T-helper 22 cell (primary cell): ENCODE data around the gene EYS.

Experiments used
- DNase-seq: peaks from one replicate; pipeline ENCODE4 v3.0.0-alpha.2; 2020; ENCODE audit warnings: low read depth

Gene EYS

GRCh38 chr6:65707126-65707826, at the start of gene EYS:
TSS of gene EYS (minus strand) at chr6:65707226. CDS start at chr6:65495410, 211,816 bp downstream.
- no peak for DNase-seq

DNA sequence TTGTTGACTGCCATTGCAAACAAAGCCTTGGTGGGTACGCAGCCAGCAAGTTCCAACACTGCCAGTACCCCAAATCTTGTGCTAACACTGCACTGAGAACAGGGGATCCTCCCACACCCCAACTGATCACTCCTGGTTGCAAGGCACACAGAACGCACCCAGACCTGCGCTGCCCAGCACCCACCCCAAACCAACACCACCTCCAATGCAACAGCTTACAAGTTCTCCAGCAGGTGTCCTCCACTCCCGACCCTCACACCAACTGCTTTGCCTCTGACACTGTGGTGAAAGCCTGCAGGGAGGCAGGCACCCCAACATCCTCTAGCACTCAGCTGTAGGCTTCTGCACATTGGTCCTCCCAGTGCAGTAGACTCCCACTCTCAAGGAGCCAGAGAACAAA, 39.3 kb upstream of the EYS start:
- DNase-seq, result no peak

DNA sequence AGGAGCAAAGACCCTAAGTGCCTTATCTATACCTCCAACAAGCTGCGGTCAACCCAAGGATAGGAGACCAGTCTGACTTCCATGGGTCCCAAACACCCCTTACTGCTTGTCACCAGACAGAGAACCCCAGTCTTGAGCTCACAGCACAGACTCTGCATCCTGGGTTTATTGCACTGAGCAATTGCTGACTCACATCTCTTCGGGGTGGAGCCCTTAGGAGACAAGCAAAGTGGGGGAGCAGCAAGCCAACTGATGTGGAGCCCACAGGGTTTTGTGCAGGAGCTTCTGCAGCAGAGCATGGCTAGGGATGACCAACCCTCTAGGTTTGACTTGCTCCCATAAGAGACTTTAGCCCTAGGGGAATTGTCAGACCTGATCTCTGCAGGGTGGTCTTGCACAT, 38.6 kb upstream of the EYS start:
- no peak for DNase-seq

DNA sequence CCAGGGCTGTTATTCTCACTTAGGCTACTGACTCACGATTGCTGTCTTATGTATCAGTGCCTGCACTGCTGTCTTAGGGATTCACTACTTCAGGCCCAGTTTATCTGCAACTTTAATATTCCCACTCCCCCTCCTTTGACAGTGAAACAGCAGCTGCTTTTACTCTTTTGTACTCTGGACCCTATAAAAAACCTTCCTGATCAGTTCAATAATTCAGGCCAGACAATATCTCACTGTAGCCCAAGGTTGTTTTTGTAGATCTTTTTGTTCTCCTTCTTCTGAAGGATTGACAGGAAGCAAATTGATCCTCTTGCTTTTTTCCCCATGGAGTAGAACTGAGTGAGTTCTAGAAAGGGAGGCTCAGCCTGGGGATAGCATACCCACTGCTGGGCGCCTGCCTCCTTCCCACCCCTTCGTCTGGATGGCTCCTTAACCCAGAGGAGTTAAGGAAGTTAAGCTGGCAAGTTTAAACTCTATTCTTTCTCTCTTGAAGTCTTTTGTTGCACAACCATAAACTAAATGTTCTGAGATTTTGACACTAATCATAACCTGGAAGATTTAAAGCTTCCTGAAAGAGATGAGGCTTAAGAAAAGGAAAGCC, 22.0 kb upstream of the EYS start:
- DNase-seq, result no peak

DNA sequence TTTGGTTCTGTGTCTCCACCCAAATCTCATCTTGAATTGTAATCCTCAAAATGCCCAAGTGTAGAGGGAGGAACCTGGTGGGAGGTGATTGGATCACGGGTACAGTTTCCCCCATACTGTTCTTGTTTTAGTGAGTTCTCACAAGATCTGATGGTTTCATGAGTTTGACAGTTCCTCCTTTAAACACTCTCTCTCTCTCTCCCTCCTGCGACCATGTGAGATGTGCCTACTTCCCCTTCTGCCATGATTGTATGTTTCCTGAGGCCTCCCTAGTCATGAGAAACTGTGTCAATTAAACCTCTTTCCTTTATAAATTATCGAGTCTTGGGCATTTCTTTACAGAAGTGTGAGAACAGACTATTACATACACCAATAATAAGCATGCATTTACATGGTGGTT, 12.1 kb upstream of the EYS start:
- no peak for DNase-seq

DNA sequence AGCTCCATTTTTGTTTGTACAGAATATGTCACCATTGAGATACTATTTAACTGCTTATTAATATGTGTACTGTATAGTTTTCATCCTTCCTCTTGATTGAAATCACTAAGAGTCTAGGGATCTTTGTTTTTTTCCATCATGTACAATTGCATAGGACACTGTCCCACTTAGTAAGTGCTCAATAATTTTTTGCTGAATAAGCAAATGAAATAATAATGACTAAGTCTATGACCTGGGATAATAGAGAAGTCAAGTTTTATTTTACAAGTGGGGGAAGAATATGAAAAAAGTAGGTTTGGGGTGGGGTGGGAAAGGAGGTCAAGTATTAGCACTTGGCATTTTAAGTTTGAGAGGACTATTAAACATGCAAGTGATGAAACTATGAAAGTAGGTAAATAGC, 4.5 kb upstream of the EYS start:
- no peak for DNase-seq

DNA sequence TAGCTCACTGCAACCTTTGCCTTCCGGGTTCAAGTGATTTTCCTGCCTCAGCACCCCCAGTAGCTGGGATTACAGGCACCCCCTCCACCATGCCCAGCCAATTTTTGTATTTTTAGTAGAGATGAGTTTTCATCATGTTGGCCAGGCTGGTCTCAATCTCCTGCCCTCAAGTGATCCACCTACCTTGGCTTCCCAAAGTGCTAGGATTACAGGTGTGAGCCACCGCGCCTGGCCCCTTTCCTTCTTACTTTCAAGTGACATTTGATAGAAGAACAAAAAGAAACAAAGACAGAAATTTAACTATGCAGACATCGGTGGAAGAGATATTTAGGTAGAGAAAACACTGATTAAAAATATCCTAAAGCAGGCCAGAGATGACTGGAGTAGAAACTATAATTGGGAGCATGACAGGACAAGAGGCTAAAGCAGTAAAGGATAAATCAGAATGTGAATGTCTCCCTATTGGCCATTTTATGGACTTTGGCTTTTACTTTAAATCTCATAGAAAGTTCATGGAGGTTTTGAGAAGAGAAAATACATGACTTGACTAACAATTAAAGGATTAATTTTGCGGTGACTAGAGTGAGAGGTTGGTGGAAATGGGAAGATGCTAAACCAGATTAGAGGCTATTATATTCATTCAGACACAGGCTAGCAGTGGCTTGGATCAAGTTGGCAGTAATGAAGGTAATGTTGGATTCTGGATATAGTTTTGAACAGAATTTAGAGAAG, 2.2 kb upstream of the EYS start:
- no peak for DNase-seq

DNA sequence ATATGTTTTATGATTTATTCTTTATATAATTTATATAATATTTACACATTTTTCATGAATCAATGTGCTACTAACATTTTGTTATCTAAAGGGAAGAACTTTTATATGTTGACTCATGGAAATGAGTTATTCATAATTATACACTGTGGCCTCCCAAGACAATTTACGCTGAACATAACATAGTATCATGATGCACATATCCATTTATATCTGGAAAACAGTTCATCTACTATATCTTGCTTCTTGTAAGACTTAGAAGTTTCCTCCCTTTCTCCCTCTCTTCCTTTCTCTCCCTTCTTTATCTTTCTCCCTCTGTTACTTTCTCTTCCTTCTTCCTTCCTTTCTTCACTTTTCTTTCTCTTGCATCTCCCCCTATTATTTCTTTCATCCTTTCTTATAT, 1.1 kb upstream of the EYS start:
- DNase-seq, result no peak

- DNase-seq, result no peak
Observed at GRCh38 chr6:65706436-65706835, 590 bp downstream of the EYS start.

DNA sequence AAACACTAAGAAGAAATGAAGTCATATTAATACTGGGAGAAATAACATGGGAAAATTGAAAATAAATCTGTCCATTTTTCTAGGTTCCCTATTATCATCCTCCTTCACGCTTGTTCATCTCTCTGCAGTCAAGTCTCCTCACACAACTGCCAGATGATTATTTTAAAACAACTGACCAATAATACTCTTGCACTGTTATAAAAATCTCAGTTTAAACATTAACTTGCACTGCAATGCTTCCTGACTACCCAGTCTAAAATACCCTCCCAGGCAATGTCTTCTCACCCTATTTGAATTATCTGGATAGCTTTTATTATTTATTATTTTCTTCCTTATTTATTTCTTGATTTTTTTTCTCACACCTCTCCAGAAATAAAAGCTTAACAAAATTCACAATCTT, 5.7 kb downstream of the EYS start:
- no peak for DNase-seq

DNA sequence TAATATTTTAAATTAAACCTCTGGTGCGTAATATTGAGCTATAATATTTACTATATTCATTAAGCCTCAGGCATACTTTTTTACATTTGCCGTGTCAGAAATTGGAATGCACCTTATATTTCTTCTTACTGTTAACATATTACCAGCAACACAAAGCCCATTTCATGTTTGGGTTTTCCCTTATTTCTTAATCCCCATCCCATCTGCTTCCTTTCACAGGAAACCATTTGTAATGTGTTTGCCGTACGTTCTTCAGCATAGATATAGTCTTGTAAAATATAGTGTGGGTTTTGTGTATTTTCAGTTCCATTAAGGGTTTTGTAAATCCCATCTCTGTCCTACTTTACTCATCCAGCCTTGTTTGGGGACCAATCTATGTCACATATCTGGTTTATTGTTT, 6.5 kb downstream of the EYS start:
- DNase-seq, result no peak

GRCh38 chr6:65692109-65692508, 14.9 kb downstream of the EYS start:
- no peak for DNase-seq

DNA sequence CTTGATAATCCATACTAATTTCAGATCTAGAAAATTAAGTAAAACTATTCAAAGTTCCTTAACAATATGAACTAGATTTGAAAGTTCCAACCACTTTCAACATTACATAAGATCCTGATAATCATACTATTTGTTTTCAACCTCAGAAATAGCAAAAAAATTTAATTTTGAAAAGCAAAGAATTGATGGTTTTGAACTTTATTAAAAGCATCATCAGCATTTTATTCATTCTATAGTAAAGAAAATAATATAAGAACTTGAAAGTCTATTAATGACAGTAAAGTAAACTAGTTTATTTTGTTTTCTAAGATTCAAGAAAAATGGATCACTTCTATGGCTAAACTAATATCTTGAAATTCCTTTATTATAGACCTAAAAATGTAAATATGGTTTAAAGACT, 26.8 kb downstream of the EYS start:
- DNase-seq, result no peak

DNA sequence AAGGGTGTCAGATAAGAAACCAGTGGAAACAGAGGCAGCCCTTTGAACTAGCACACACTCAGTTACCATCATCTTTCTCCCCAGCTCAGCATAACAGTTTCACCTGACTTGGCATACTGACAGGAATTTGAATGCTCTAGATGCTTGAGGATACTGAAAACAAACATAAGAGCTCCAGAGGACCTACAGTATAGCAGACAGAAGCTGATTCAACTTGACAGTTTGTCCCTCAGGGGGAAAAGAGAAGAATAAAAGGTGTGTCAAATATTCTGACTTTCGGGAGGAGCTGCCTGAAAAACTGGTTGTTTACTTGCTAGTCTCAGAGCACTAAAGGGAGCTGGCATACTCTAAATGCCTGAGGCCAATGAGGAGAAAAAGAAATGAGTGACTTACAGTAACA, 35.1 kb downstream of the EYS start:
- DNase-seq, result no peak

- DNase-seq, result no peak
Observed at GRCh38 chr6:65667916-65668656, 38.9 kb downstream of the EYS start.

- no peak for DNase-seq
Observed at GRCh38 chr6:65650086-65650485, 56.9 kb downstream of the EYS start.

- DNase-seq, result no peak
Observed at GRCh38 chr6:65649392-65649791, 57.6 kb downstream of the EYS start.

GRCh38 chr6:65646544-65646943, 60.5 kb downstream of the EYS start:
- no peak for DNase-seq

DNA sequence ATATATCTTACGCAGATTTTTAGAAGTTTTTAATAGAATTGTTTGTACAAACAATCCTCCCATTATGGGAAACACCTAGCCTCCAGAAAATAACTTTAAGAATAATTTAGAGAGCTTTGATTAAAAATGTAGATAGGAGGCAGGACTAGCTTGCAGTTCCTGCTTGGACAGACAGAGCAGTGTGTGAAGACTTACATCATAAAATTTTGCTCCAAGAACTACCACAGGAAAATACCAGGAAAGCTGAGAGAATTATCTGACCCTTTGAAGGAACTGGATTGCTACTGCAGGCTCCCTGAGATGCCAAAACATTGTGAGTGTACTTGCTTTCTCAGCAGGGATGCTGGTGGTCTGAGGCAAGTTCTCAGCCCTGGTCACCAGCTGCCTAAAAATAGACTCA, 64.2 kb downstream of the EYS start:
- DNase-seq, result no peak

DNA sequence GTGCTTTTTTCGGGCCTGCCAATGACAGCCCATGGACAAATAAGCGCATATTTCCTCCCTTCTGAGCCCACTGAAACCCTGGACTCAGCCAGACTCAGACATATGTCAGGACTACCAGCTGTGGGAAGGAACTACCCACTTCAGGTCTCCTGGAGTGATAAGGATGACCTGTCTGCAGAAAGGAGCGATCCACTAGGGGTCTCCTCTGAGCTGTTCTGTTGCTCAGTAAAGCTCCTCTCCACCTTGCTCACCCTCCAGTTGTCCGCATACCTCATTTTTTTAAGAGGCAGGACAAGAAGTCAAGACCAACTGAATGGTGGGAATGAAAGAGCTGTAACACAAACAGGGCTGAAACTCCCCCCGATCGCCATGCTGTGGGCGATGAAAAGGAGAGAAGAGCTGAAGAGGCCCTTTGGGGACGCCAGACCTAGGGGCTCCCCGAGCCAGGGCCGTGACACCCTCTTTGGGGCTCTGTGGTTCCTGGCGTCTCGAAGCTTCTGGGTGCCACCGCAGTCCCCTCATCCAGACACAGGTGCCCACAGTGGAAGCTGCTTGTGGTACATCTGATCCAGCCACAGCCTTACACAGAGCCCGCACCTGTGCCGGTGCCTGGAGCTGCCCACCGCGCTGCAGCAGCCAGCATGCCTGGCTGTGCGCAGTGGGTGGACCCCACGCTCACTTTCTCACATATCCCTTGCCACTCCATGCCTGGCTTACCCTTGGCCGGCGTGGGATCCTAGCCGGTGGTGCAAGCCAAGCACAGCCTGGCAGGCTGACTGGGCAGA, 68.8 kb downstream of the EYS start:
- DNase-seq, result no peak

- no peak for DNase-seq
Observed at GRCh38 chr6:65637289-65638046, 69.6 kb downstream of the EYS start.
